PC-9 (cell line): ENCODE measurements around the gene TMEM191B.
"Not testable (repeated sequence)": the region's sequence is repeated elsewhere in the genome, so short reads cannot be mapped to it uniquely, and the experiment has no call there.

Experiments used
- CTCF ChIP-seq: fragments of 200-600 bp; sonication (generic); conservative IDR thresholded peaks from 2 replicates; pipeline ENCODE4 v1.6.1; 2017; ENCODE audit warnings: mixed run types, antibody characterized with exemption, mild to moderate bottlenecking, moderate library complexity
- EZH2 ChIP-seq: fragments of 200-600 bp; sonication (generic); IDR thresholded peaks from 2 replicates; pipeline ENCODE4 v1.8.0; 2017; ENCODE audit warnings: antibody characterized with exemption, low read depth

DNA sequence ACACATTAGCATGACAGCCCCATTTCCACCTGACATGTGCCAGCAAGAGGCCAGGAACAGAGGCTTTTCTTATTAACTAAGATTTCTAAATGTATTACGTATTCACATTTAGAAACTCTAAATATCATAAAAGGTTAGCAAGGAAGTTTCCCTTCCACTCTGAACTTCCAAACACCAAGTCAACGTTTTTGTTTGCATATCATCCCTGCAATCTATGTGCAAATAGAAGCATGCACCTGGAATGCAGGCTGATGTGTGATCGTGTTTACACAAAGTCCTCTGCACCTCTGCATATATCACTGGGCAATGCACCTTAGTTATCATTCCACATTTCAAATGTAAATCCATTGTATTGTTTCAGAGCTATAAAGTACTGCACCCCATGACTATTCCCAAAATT, 31.4 kb upstream of the TMEM191B start:
- not testable (repeated sequence) for TF ChIP-seq CTCF, EZH2
